Left ventricle myocardium inferior (tissue), 1 donor: ENCODE measurements around the gene RAB11A. TPM values are rescaled to one million over a fixed set of nuclear protein-coding genes. Genes with fewer than 3 reads are reported as not detected.

Experiments
- DNase-seq: peaks from one replicate; pipeline ENCODE4 v3.0.0-alpha.2; 2020
- H3K27ac ChIP-seq: fragments of 200-600 bp; replicated peaks from 2 replicates; pipeline ENCODE4 v1.8.0; 2021
- H3K27me3 ChIP-seq: fragments of 200-600 bp; 2 replicates; pipeline ENCODE4 v1.8.0; 2021; ENCODE audit warnings: low read depth
- H3K36me3 ChIP-seq: fragments of 200-600 bp; 2 replicates; pipeline ENCODE4 v1.8.0; 2021
- H3K4me1 ChIP-seq: fragments of 200-600 bp; 2 replicates; pipeline ENCODE4 v1.8.0; 2021
- H3K4me3 ChIP-seq: fragments of 200-600 bp; 2 replicates; pipeline ENCODE4 v1.8.0; 2021; ENCODE audit warnings: mild to moderate bottlenecking, moderate library complexity
- H3K9me3 ChIP-seq: fragments of 200-600 bp; replicated peaks from 2 replicates; pipeline ENCODE4 v1.8.0; 2021
- CTCF ChIP-seq: fragments of 200-600 bp; IDR thresholded peaks from 2 replicates; pipeline ENCODE4 v1.8.0; 2021; ENCODE audit warnings: antibody characterized with exemption, mild to moderate bottlenecking, borderline replicate concordance
- intact Hi-C: fragments of 100-400 bp; cut with micrococcal nuclease; formaldehyde crosslinking; loops from one replicate; pipeline ENCODE4 v1.11.0; 2022
- total RNA-seq: library from RNA; stranded (reverse); fragmentation: NEBNext Ultra II Directional; extraction: Animal tissue kit (Norgen Biotek cat#: 25700); gene quantifications from one replicate; pipeline ENCODE4 v1.2.1, GENCODE V29; 2021
- donor health status: DM: no; HTN: yes; CAD: no; lungs with severe emphysema.

Gene RAB11A
- total RNA-seq, 1 donor from 2014 or later = 146 TPM

DNA sequence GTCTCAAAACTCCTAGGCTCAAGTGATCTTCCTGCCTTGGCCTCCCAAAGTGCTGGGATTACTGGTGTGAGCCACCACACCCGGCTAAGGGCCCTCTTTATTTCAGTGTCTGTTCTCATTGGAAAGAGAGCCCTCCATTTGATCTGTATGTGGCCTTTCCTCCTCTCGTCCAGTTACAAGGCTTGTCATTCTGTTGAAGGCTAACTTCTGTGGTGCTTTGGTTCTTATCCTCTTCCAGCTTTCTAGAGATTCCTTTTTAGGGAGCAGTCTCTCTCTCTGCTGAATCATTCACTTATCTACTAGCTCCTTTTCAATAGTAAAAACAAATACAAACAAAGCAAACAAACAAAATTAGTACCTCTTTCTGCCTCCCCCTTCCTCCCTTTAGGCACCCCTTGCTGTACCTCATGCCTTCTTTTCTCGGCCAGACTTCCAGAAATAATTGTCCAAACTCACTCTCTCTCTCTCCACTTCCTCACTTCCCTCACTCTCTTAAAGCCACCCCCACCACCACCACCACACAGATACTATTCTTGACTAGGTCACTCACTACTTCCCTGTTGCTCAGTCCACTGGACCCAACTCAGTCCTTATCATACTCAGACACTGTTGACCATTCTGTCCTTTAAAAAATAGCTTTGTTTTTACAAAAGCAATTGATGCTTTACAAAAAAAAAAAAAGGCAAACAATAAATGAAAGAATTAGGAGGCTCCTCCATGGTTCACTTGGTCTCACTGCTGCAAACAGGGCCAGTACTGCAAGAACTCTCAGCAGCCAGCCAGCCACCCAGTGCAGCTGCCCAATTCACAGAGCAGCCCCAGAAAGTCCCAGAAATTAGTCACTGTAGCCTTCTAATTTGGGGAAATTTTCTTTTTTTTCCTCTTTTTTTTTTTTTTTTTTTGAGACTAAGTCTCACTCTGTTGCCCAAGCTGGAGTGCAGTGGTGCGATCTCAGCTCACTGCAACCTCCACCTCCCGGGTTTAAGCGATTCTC, 31.7 kb upstream of the RAB11A start:
- peaks cover 33% of the 10 kb centered on the region for H3K4me1 ChIP-seq
- no peak overlapping the region for H3K27ac ChIP-seq

GRCh38 chr15:65839354-65839901, 29.9 kb upstream of the RAB11A start:
- Histone ChIP-seq H3K9me3 (no peaks in the 10 kb centered on the region), H3K36me3 (no peaks in the 10 kb centered on the region), H3K27me3 (no peaks in the 10 kb centered on the region), H3K27ac (no peak overlapping the region), H3K4me1 (peaks cover 14% of the 10 kb centered on the region), H3K4me3 (no peak overlapping the region)
- intact Hi-C loops = no loop called here
- TF ChIP-seq CTCF = no peak
- DNase-seq = no peak

More for the DNA sequence above, 31.7 kb upstream of the RAB11A start:
- Histone ChIP-seq H3K36me3 (no peaks in the 10 kb centered on the region), H3K27me3 (no peaks in the 10 kb centered on the region), H3K4me3 (no peak overlapping the region), H3K9me3 (no peaks in the 10 kb centered on the region)
- DNase-seq = no peak
- TF ChIP-seq CTCF = no peak
- intact Hi-C loops = no loop called here

DNA sequence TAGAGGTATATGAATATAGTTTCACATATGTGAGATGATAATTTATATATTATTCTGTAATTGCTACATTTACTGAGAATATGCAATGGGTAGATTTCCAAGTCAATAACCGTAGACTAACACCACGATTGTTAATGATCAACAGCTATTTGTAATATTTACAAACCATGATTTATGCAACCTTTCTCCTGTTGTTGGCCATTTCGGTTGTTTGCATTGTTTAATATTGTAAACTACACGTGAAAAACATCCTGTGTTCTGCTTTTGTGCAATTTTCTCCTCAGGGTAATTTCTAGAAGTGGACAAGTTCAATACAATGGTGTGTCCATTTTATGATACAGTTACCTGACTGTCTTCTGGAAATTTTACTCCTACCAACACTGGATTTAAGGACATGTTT, 29.3 kb upstream of the RAB11A start:
- no peaks in the 10 kb centered on the region for H3K36me3 ChIP-seq
- peaks cover 12% of the 10 kb centered on the region for H3K4me1 ChIP-seq
- DNase-seq = no peak
- no peaks in the 10 kb centered on the region for H3K9me3 ChIP-seq
- no peak overlapping the region for H3K27ac ChIP-seq
- intact Hi-C loops = no loop called here
- no peak overlapping the region for H3K4me3 ChIP-seq
- no peak for TF ChIP-seq CTCF
- no peaks in the 10 kb centered on the region for H3K27me3 ChIP-seq

DNA sequence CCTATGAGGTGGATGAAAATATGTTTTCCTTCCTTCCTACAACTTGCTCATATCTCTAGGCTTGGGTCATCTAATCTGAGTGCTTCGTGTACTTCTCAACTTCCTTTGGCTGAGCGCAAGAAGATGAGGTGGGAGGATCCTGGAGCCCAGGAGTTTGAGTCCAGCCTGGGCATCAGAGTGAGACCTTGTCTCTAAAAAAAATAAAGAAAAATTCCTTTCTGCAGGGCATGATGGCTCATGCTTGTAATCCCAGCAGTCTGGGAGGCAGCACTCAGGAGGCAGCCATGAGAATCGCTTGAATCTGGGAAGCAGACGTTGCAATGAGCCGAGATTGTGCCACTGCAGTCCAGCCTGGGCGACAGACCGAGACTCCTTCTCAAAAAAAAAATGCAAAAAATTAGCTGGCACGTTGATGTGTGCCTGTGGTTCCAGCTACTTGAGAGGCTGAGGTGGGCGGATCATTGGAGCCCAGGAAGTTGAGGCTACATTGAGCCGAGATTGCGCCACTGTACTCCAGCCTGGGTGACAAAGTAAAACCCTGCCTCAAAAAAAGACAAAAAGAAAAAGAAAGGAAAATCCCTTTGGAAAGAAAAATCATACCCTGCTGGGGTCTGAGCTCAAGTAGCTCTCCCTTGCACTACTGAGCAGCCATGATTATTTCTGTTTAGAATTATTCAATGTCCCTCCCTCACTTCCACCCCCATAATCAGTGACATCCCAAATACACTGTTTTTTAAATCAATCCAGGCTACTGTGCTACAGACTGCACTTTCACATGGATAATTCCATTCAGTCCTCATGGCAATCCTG, 28.0 kb upstream of the RAB11A start:
- Histone ChIP-seq H3K27me3 (no peaks in the 10 kb centered on the region), H3K27ac (peak overlapping the region; percentile 14), H3K36me3 (no peaks in the 10 kb centered on the region), H3K4me1 (peaks cover 8% of the 10 kb centered on the region), H3K9me3 (no peaks in the 10 kb centered on the region), H3K4me3 (peak overlapping the region; percentile 19)
- no peak for TF ChIP-seq CTCF
- no peak for DNase-seq
- intact Hi-C loops = no loop called here

GRCh38 chr15:65845826-65846519, 23.3 kb upstream of the RAB11A start:
- peaks cover 8% of the 10 kb centered on the region for H3K4me1 ChIP-seq
- DNase-seq = no peak
- H3K27ac ChIP-seq = no peak overlapping the region
- no peak for TF ChIP-seq CTCF
- no peak overlapping the region for H3K4me3 ChIP-seq
- H3K36me3 ChIP-seq = no peaks in the 10 kb centered on the region
- intact Hi-C loops = no loop called here
- H3K27me3 ChIP-seq = no peaks in the 10 kb centered on the region
- H3K9me3 ChIP-seq = no peaks in the 10 kb centered on the region
